Measurements from ENCODE around the gene TNFRSF6B.

TNFRSF6B gene

DNA sequence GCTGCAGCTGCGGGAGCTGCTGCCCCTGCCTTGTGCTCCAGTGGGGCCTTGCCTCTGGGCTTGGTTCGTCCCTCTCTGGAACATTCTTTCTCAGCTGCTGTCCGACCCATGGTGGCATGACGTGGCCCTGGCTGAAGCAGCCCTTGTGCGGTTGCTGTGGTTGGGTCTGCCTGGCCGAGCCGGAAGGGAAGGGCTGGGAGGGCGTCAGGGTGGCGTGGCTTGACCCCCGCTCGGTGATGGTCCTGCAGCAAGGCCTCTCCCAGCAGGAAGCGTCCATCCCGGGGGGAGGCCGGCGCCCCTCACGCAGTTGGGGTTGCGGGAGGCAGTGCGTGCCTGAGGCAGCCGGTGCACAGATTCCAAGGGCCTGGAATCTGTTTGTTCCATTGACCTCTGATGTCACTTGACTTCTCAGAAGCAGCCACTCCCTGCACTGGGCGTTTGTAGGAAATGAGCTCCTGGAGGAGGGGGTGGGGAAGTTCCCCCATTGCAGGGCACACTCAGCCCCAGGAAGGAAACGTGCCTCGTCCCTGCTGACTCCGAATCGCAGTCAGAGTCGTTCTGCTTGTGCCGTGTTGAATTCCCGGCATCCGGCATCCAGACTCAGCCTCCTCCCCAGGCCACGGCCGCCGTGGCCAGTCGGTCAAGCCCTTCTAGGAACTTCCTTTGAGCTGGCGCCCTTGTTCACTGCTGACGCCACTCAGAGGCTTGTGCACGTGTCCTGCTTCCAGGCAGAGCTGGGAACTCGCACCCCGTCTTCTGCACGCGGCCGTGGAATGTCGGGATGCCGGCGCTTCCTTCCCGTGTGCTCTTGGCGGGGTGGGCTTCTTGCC, 9.7 kb upstream of the TNFRSF6B start:
- no peak for DNase-seq

GRCh38 chr20:63687419-63688178, 8.9 kb upstream of the TNFRSF6B start:
- no peak for DNase-seq

DNA sequence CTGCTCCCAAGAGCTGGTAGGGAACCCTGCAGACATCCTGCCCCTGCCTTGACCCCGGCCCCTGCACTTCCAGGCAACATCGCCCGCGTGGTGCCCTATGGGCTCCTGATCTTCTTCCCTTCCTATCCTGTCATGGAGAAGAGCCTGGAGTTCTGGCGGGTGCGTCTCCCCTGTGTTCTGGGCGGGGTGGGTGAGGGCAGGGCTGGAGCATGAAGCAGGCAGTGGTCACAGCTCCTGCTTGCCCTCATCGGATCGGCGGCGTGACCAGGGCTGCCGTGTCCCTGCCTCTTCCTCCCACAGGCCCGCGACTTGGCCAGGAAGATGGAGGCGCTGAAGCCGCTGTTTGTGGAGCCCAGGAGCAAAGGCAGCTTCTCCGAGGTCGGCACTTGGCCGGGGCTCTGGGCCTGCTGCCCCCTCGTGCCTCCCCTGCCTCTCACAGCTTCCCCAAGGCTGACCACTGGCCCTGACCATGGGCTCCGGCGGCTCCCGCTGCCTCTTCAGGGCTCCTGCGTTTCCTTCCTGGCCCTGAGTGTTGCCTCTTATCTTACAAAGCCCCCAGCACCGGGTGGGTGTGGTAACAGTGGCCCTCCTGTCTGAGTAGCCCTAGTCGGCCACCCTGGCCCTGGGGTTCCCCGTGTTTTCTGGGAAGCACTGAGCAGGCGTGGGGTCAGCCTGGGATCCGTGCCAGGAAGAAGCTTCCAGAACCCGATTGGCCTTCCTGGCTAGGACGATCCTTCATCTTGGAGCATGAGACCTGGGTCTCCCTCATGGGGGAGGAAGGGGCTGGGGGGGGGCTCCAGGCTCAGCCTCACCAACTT, 8.0 kb upstream of the TNFRSF6B start:
- DNase-seq, result no peak

- DNase-seq, result no peak
These were observed 7.1 kb upstream of the TNFRSF6B start for GRCh38 chr20:63689046-63690002.

DNA sequence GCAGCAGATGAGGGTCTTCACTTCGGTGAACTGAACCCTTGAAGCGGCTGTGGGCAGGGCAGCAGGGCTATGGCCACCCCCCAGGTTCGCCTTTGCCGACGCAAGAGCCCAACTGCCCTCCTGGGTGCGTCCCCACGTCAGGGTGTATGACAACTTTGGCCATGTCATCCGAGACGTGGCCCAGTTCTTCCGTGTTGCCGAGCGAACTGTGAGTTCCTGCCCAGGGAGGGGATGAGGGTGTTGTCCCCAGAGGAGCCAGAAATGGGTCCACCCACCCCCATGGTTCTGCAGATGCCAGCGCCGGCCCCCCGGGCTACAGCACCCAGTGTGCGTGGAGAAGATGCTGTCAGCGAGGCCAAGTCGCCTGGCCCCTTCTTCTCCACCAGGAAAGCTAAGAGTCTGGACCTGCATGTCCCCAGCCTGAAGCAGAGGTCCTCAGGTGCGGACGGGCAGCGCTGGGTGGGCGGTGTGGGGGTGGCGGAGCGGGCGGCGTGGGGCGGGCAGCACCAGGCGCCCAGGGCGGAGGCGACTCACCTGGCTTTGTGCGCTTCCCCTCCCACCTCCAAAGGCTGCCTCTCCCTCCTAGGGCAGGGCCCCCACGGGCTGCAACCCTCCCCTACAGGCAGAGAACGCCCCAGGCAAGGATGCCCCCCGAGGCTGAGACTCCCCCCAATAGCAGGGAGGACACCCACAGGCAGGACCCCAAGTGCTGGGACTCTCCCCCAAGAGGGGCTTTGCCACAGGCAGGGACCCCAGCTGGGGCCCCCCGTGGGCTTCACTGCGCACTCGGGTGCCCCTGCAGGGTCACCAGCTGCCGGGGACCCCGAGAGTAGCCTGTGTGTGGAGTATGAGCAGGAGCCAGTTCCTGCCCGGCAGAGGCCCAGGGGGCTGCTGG, 6.2 kb upstream of the TNFRSF6B start:
- DNase-seq, result no peak

DNA sequence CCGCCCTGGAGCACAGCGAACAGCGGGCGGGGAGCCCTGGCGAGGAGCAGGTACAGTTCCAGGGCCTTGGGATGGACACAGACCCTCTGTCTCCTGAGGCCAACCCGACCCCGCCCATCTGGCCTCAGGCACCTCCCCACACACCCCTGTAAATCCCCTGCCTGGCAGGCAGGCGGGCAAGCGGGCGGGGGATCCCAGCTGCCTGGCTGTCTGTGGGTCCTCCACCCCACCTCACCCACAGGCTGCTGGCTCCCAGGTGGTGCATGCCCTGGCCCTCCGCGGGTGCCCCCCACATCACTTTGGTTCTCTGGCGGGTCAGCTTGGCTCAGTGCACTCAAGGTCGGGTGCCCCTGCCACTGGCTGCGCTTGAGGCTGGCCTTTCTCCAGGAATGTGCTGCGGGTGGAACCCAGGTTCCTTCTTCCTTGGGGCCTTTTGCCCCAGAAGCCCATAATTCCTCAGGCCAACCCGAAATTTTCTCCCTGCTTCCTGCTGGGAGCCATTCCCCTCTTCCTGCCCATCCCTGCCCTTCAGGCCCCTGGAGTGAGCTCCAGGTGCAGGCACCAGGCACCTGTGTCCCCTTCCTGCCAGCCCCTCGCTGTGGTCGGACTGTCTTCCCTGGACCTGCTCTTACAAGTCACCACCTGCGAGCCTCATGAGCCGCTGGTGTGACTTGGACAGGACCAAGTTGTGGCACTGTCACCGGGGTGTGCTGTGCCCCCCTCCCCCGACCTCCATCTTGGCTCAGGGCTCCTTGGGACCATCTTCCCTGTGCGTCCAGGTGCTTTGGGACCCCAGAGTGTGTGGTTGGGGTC, 5.3 kb upstream of the TNFRSF6B start:
- DNase-seq, result no peak

GRCh38 chr20:63691711-63692435, 4.6 kb upstream of the TNFRSF6B start:
- DNase-seq, result no peak

GRCh38 chr20:63692436-63693082, 3.9 kb upstream of the TNFRSF6B start:
- no peak for DNase-seq

DNA sequence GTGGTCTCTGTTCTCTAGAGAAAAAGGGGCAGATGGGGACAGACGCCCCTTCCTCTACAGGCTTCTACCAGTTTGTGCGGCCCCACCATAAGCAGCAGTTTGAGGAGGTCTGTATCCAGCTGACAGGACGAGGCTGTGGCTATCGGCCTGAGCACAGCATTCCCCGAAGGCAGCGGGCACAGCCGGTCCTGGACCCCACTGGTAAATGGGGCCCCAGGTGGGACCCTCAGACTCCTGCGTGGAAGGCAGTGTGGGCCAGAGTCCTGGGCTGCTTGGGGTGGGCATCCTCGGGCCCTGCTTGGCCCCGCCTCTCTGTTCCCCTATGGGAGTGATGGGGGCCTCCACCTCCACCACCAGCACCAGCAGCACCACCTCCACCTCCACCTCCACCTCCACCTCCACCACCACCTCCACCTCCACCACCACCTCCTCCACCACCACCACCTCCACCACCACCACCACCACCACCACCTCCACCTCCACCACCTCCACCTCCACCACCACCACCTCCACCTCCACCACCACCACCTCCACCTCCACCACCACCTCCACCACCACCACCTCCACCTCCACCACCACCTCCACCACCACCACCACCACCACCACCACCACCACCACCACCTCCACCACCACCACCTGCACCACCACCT, 3.2 kb upstream of the TNFRSF6B start:
- no peak for DNase-seq

- no peak for DNase-seq
These were observed 2.5 kb upstream of the TNFRSF6B start for GRCh38 chr20:63693733-63694583.

GRCh38 chr20:63694584-63695423, 1.6 kb upstream of the TNFRSF6B start:
- DNase-seq, result no peak

DNA sequence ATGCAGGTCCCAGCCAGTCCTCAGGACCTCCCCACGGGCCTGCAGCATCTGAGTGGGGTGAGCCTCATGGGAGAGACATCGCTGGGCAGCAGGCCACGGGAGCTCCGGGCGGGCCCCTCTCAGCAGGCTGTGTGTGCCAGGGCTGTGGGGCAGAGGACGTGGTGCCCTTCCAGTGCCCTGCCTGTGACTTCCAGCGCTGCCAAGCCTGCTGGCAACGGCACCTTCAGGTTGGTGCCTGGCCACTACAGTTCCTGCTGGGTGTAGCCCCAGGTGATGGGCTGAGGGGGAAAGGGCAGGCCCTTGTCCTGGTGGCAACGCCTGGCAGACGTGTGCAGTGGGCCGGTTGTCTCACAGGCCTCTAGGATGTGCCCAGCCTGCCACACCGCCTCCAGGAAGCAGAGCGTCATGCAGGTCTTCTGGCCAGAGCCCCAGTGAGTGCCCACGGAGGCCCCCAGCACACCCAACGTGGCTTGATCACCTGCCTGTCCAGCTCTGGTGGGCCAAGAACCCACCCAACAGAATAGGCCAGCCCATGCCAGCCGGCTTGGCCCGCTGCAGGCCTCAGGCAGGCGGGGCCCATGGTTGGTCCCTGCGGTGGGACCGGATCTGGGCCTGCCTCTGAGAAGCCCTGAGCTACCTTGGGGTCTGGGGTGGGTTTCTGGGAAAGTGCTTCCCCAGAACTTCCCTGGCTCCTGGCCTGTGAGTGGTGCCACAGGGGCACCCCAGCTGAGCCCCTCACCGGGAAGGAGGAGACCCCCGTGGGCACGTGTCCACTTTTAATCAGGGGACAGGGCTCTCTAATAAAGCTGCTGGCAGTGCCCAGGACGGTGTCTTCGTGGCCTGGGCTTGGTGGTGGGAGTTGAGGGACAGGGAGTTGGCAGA, 787 bp upstream of the TNFRSF6B start:
- no peak for DNase-seq

GRCh38 chr20:63696306-63696627, 185 bp upstream of the TNFRSF6B start:
- no peak for DNase-seq

DNA sequence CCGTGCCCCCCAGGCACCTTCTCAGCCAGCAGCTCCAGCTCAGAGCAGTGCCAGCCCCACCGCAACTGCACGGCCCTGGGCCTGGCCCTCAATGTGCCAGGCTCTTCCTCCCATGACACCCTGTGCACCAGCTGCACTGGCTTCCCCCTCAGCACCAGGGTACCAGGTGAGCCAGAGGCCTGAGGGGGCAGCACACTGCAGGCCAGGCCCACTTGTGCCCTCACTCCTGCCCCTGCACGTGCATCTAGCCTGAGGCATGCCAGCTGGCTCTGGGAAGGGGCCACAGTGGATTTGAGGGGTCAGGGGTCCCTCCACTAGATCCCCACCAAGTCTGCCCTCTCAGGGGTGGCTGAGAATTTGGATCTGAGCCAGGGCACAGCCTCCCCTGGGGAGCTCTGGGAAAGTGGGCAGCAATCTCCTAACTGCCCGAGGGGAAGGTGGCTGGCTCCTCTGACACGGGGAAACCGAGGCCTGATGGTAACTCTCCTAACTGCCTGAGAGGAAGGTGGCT, 960 bp downstream of the TNFRSF6B start:
- no peak for DNase-seq

- DNase-seq, result no peak
These were observed 1.6 kb downstream of the TNFRSF6B start for GRCh38 chr20:63697868-63698545.
